ENCODE data around the gene LRRC4C. TPM values are rescaled to one million over a fixed set of nuclear protein-coding genes. Genes with fewer than 3 reads are reported as not detected.

The LRRC4C gene
- total RNA-seq, result not detected

- Mint-ChIP-seq H3K27me3 (no peaks in the 10 kb centered on the region), H3K27ac (no peak within 1 kb of the TSS), H3K4me1 (no peaks in the 10 kb centered on the region), H3K4me3 (no peak within 1 kb of the TSS), H3K9me3 (ENCODE audit: low read depth) (no peaks in the 10 kb centered on the region), H3K36me3 (no peaks in the 10 kb centered on the region)
- CTCF ChIA-PET, result interaction anchor here (2.0 kb wide), 2 partner anchors 1065 to 1823 kb away, joined by 5 to 9 read pairs; no protein-coding TSS in a partner anchor
- no peak for DNase-seq
- ATAC-seq, result no peak
Observed at GRCh38 chr11:41459465-41460401, at the start of gene LRRC4C. LRRC4C (minus strand) TSS chr11:41459652.

GRCh38 chr11:41508121-41508520 is 48.7 kb upstream of the LRRC4C start:
- Mint-ChIP-seq H3K4me3 (no peak overlapping the region), H3K9me3 (ENCODE audit: low read depth) (peaks cover 7% of the 10 kb centered on the region), H3K4me1 (no peaks in the 10 kb centered on the region), H3K27ac (no peak overlapping the region), H3K36me3 (no peaks in the 10 kb centered on the region), H3K27me3 (no peaks in the 10 kb centered on the region)
- CTCF ChIA-PET, result no interaction called here
- DNase-seq (no peak), ATAC-seq (no peak)

GRCh38 chr11:41499429-41499828 is 40.0 kb upstream of the LRRC4C start:
- Mint-ChIP-seq H3K27ac (no peak overlapping the region), H3K27me3 (no peaks in the 10 kb centered on the region), H3K4me3 (no peak overlapping the region), H3K4me1 (no peaks in the 10 kb centered on the region), H3K9me3 (ENCODE audit: low read depth) (peaks cover 10% of the 10 kb centered on the region), H3K36me3 (no peaks in the 10 kb centered on the region)
- no peak for ATAC-seq
- DNase-seq, result no peak
- CTCF ChIA-PET, result no interaction called here

- H3K4me1 Mint-ChIP-seq, result no peaks in the 10 kb centered on the region
Observed at GRCh38 chr11:41498726-41499125, 39.3 kb upstream of the LRRC4C start.

GRCh38 chr11:41497974-41498373 is 38.5 kb upstream of the LRRC4C start:
- no peak for DNase-seq
- H3K27ac Mint-ChIP-seq, result no peak overlapping the region
- H3K36me3 Mint-ChIP-seq, result no peaks in the 10 kb centered on the region
- H3K4me1 Mint-ChIP-seq, result no peaks in the 10 kb centered on the region
- ATAC-seq, result no peak
- no peaks in the 10 kb centered on the region for H3K27me3 Mint-ChIP-seq
- CTCF ChIA-PET, result no interaction called here
- no peak overlapping the region for H3K4me3 Mint-ChIP-seq
- peaks cover 13% of the 10 kb centered on the region for H3K9me3 Mint-ChIP-seq (ENCODE audit: low read depth)

More at GRCh38 chr11:41498726-41499125, 39.3 kb upstream of the LRRC4C start:
- no peaks in the 10 kb centered on the region for H3K27me3 Mint-ChIP-seq
- H3K9me3 Mint-ChIP-seq (ENCODE audit: low read depth), result peaks cover 10% of the 10 kb centered on the region
- no peak overlapping the region for H3K4me3 Mint-ChIP-seq
- CTCF ChIA-PET, result no interaction called here
- no peaks in the 10 kb centered on the region for H3K36me3 Mint-ChIP-seq
- H3K27ac Mint-ChIP-seq, result no peak overlapping the region
- DNase-seq (no peak), ATAC-seq (no peak)

GRCh38 chr11:41494716-41495115 is 35.3 kb upstream of the LRRC4C start:
- CTCF ChIA-PET, result no interaction called here
- H3K27me3 Mint-ChIP-seq, result no peaks in the 10 kb centered on the region
- H3K4me1 Mint-ChIP-seq, result no peaks in the 10 kb centered on the region
- H3K36me3 Mint-ChIP-seq, result no peaks in the 10 kb centered on the region
- no peak overlapping the region for H3K4me3 Mint-ChIP-seq
- ATAC-seq, result no peak
- no peak for DNase-seq
- peaks cover 10% of the 10 kb centered on the region for H3K9me3 Mint-ChIP-seq (ENCODE audit: low read depth)
- no peak overlapping the region for H3K27ac Mint-ChIP-seq

- Mint-ChIP-seq H3K36me3 (no peaks in the 10 kb centered on the region), H3K27me3 (no peaks in the 10 kb centered on the region), H3K4me1 (no peaks in the 10 kb centered on the region), H3K4me3 (no peak overlapping the region), H3K27ac (no peak overlapping the region), H3K9me3 (ENCODE audit: low read depth) (peaks cover 4% of the 10 kb centered on the region)
- CTCF ChIA-PET, result no interaction called here
- ATAC-seq, result no peak
- DNase-seq, result no peak
Observed at GRCh38 chr11:41486424-41486823, 27.0 kb upstream of the LRRC4C start.

- Mint-ChIP-seq H3K9me3 (ENCODE audit: low read depth) (peaks cover 2% of the 10 kb centered on the region), H3K27me3 (no peaks in the 10 kb centered on the region), H3K36me3 (no peaks in the 10 kb centered on the region), H3K4me3 (no peak overlapping the region), H3K27ac (no peak overlapping the region), H3K4me1 (no peaks in the 10 kb centered on the region)
- ATAC-seq, result no peak
- DNase-seq, result no peak
- CTCF ChIA-PET, result no interaction called here
Observed at GRCh38 chr11:41483956-41484355, 24.5 kb upstream of the LRRC4C start.

GRCh38 chr11:41479179-41479578 is 19.7 kb upstream of the LRRC4C start:
- Mint-ChIP-seq H3K27me3 (no peaks in the 10 kb centered on the region), H3K36me3 (no peaks in the 10 kb centered on the region), H3K9me3 (ENCODE audit: low read depth) (peaks cover 4% of the 10 kb centered on the region), H3K27ac (no peak overlapping the region), H3K4me3 (no peak overlapping the region), H3K4me1 (no peaks in the 10 kb centered on the region)
- ATAC-seq (no peak), DNase-seq (no peak)
- CTCF ChIA-PET, result no interaction called here

GRCh38 chr11:41461057-41461681 is 1.7 kb upstream of the LRRC4C start:
- Mint-ChIP-seq H3K4me3 (no peak overlapping the region), H3K36me3 (no peaks in the 10 kb centered on the region), H3K27ac (no peak overlapping the region), H3K9me3 (ENCODE audit: low read depth) (no peaks in the 10 kb centered on the region), H3K27me3 (no peaks in the 10 kb centered on the region), H3K4me1 (no peaks in the 10 kb centered on the region)
- ATAC-seq, result no peak
- CTCF ChIA-PET, result interaction anchor here (2.0 kb wide), 2 partner anchors 1063 to 1822 kb away, joined by 5 to 9 read pairs; no protein-coding TSS in a partner anchor
- DNase-seq, result no peak

- no peak for DNase-seq
- no peak for ATAC-seq
- no peaks in the 10 kb centered on the region for H3K36me3 Mint-ChIP-seq
- H3K4me3 Mint-ChIP-seq, result no peak overlapping the region
- H3K4me1 Mint-ChIP-seq, result no peaks in the 10 kb centered on the region
- H3K9me3 Mint-ChIP-seq (ENCODE audit: low read depth), result no peaks in the 10 kb centered on the region
- CTCF ChIA-PET, result no interaction called here
- no peak overlapping the region for H3K27ac Mint-ChIP-seq
- no peaks in the 10 kb centered on the region for H3K27me3 Mint-ChIP-seq
Observed at GRCh38 chr11:41458641-41459040, 811 bp downstream of the LRRC4C start.

GRCh38 chr11:41458154-41458553 is 1.3 kb downstream of the LRRC4C start:
- H3K27ac Mint-ChIP-seq, result no peak overlapping the region
- ATAC-seq, result no peak

GRCh38 chr11:41457216-41458014 is 2.0 kb downstream of the LRRC4C start:
- Mint-ChIP-seq H3K36me3 (no peaks in the 10 kb centered on the region), H3K27me3 (no peaks in the 10 kb centered on the region), H3K4me1 (no peaks in the 10 kb centered on the region), H3K9me3 (ENCODE audit: low read depth) (no peaks in the 10 kb centered on the region), H3K27ac (no peak overlapping the region), H3K4me3 (no peak overlapping the region)
- CTCF ChIA-PET, result no interaction called here
- no peak for DNase-seq
- no peak for ATAC-seq

More at GRCh38 chr11:41458154-41458553, 1.3 kb downstream of the LRRC4C start:
- Mint-ChIP-seq H3K27me3 (no peaks in the 10 kb centered on the region), H3K36me3 (no peaks in the 10 kb centered on the region), H3K9me3 (ENCODE audit: low read depth) (no peaks in the 10 kb centered on the region), H3K4me3 (no peak overlapping the region), H3K4me1 (no peaks in the 10 kb centered on the region)
- DNase-seq, result no peak
- CTCF ChIA-PET, result no interaction called here
